Prostate gland (tissue), 2 donors: Measurements from ENCODE around the gene VWF.

Source experiments
- POLR2A ChIP-seq: fragments of 450-650 bp; IDR thresholded peaks from one replicate; pipeline ENCODE4 v1.6.1; 2016; ENCODE audit warnings: antibody characterized with exemption, mild to moderate bottlenecking
- TF ChIP-seq, protein P1 (sequence below), 4 experiments: fragments of 200-600 bp in 2 of 4; fragments of 450-650 bp in 2 of 4; sonication (generic) in 2 of 4; IDR thresholded peaks; 1 replicate in 3 of 4; 2 replicates in 1 of 4; pipeline ENCODE4 v1.5.1; 2016 to 2019; ENCODE audit warnings: antibody characterized with exemption in 4 of 4, mild to moderate bottlenecking in 2 of 4, moderate library complexity in 2 of 4

DNA sequence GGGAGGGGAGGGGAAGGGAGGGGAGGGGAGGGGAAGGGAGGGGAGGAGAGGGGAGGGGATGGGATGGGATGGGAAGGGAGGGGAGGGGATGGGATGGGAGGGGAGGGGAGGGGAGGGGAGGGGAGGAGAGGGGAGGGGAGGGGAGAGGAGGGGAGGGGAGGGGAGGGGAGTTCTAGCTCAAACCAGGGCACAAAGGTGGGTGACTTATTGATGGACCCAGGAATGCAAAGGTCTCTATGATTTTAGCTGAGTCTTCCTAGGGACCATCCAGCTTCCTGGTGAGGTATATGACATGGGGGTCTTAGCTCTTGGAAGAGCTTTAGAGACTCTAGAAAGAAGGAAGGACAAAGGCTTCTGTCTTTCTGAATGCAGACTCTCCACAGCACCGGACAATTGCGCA is 221.7 kb downstream of the VWF start:
- TF ChIP-seq, protein P1, sequence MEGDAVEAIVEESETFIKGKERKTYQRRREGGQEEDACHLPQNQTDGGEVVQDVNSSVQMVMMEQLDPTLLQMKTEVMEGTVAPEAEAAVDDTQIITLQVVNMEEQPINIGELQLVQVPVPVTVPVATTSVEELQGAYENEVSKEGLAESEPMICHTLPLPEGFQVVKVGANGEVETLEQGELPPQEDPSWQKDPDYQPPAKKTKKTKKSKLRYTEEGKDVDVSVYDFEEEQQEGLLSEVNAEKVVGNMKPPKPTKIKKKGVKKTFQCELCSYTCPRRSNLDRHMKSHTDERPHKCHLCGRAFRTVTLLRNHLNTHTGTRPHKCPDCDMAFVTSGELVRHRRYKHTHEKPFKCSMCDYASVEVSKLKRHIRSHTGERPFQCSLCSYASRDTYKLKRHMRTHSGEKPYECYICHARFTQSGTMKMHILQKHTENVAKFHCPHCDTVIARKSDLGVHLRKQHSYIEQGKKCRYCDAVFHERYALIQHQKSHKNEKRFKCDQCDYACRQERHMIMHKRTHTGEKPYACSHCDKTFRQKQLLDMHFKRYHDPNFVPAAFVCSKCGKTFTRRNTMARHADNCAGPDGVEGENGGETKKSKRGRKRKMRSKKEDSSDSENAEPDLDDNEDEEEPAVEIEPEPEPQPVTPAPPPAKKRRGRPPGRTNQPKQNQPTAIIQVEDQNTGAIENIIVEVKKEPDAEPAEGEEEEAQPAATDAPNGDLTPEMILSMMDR (IDR thresholded peaks at IDR 0.05): no peak
- TF ChIP-seq POLR2A: no peak
